Chondrocyte (in vitro differentiated cells): Measurements from ENCODE around the gene STMN3. TPM values are rescaled to one million over a fixed set of nuclear protein-coding genes. Genes with fewer than 3 reads are reported as not detected.
A peak's percentile ranks its signal among the peaks of the same experiment; 100 is the strongest.
"Not testable (repeated sequence)": the region's sequence is repeated elsewhere in the genome, so short reads cannot be mapped to it uniquely, and the experiment has no call there.

Source experiments
- DNase-seq: peaks from one replicate; pipeline ENCODE4 v3.0.0; 2021; ENCODE audit warnings: mixed read lengths, low spot score
- H3K27ac Mint-ChIP-seq: one replicate; pipeline ENCODE4 v1.8.0; 2021; ENCODE audit warnings: mild to moderate bottlenecking, moderate library complexity, mixed read lengths; ENCODE audit not compliant: unreplicated experiment
- H3K27me3 Mint-ChIP-seq: 2 replicates; pipeline ENCODE4 v1.8.0; 2021; ENCODE audit warnings: low read depth, mixed read lengths
- H3K36me3 Mint-ChIP-seq: 2 replicates; pipeline ENCODE4 v1.8.0; 2021; ENCODE audit warnings: low read depth, mixed read lengths
- H3K4me1 Mint-ChIP-seq: 2 replicates; pipeline ENCODE4 v1.8.0; 2021; ENCODE audit warnings: low read depth, mild to moderate bottlenecking, mixed read lengths
- H3K4me3 Mint-ChIP-seq: one replicate; pipeline ENCODE4 v1.8.0; 2021; ENCODE audit warnings: mild to moderate bottlenecking, moderate library complexity, mixed read lengths; ENCODE audit not compliant: unreplicated experiment
- H3K9me3 Mint-ChIP-seq: 2 replicates; pipeline ENCODE4 v1.8.0; 2021; ENCODE audit warnings: low read depth, mixed read lengths
- CTCF ChIP-seq: fragments of 200-600 bp; sonication (generic); IDR thresholded peaks from 2 replicates; pipeline ENCODE4 v1.5.0; 2021; ENCODE audit warnings: antibody characterized with exemption, mild to moderate bottlenecking, moderate library complexity
- total RNA-seq: library from RNA; stranded (reverse); gene quantifications from 3 replicates; pipeline ENCODE4 v1.2.1, GENCODE V29; 2021

The STMN3 gene
- total RNA-seq, 1 donor from 2014 or later = 7.8 TPM

- peak; percentile 40 for DNase-seq
- not testable (repeated sequence) for H3K4me3 Mint-ChIP-seq, H3K27me3 Mint-ChIP-seq, H3K27ac Mint-ChIP-seq, H3K4me1 Mint-ChIP-seq, H3K9me3 Mint-ChIP-seq
- peaks cover 14% of the 10 kb centered on the region for H3K36me3 Mint-ChIP-seq
- TF ChIP-seq CTCF = peak; percentile 62
Measured at GRCh38 chr20:63613863-63614594, 39.2 kb downstream of the STMN3 start.

GRCh38 chr20:63612276-63612931, 40.8 kb downstream of the STMN3 start:
- H3K4me1 Mint-ChIP-seq = peaks cover 4% of the 10 kb centered on the region
- no peak overlapping the region for H3K4me3 Mint-ChIP-seq

GRCh38 chr20:63611646-63612045, 41.6 kb downstream of the STMN3 start:
- Mint-ChIP-seq H3K27me3 (no peaks in the 10 kb centered on the region), H3K36me3 (peaks cover 10% of the 10 kb centered on the region), H3K4me1 (peaks cover 4% of the 10 kb centered on the region), H3K27ac (no peak overlapping the region), H3K9me3 (no peaks in the 10 kb centered on the region), H3K4me3 (no peak overlapping the region)
- TF ChIP-seq CTCF = no peak
- peak; percentile 56 for DNase-seq

More at GRCh38 chr20:63612276-63612931, 40.8 kb downstream of the STMN3 start:
- Mint-ChIP-seq H3K27ac (no peak overlapping the region), H3K36me3 (peaks cover 10% of the 10 kb centered on the region), H3K9me3 (no peaks in the 10 kb centered on the region), H3K27me3 (no peaks in the 10 kb centered on the region)
- peak; percentile 68 for DNase-seq
- TF ChIP-seq CTCF = no peak

- DNase-seq = peak; percentile 69
- no peak for TF ChIP-seq CTCF
- Mint-ChIP-seq H3K4me1 (peaks cover 4% of the 10 kb centered on the region), H3K4me3 (no peak overlapping the region), H3K9me3 (no peaks in the 10 kb centered on the region), H3K27me3 (no peaks in the 10 kb centered on the region), H3K27ac (no peak overlapping the region), H3K36me3 (peaks cover 9% of the 10 kb centered on the region)
Measured at GRCh38 chr20:63610581-63611435, 42.4 kb downstream of the STMN3 start.

GRCh38 chr20:63606686-63607085, 46.5 kb downstream of the STMN3 start:
- TF ChIP-seq CTCF = no peak
- Mint-ChIP-seq H3K4me1 (peaks cover 4% of the 10 kb centered on the region), H3K27me3 (no peaks in the 10 kb centered on the region), H3K36me3 (peaks cover 3% of the 10 kb centered on the region), H3K27ac (no peak overlapping the region), H3K4me3 (no peak overlapping the region), H3K9me3 (no peaks in the 10 kb centered on the region)
- no peak for DNase-seq
